ENCODE measurements around the gene PRMT5.
"Not testable (repeated sequence)": the region's sequence is repeated elsewhere in the genome, so short reads cannot be mapped to it uniquely, and the experiment has no call there.

Gene PRMT5

DNA sequence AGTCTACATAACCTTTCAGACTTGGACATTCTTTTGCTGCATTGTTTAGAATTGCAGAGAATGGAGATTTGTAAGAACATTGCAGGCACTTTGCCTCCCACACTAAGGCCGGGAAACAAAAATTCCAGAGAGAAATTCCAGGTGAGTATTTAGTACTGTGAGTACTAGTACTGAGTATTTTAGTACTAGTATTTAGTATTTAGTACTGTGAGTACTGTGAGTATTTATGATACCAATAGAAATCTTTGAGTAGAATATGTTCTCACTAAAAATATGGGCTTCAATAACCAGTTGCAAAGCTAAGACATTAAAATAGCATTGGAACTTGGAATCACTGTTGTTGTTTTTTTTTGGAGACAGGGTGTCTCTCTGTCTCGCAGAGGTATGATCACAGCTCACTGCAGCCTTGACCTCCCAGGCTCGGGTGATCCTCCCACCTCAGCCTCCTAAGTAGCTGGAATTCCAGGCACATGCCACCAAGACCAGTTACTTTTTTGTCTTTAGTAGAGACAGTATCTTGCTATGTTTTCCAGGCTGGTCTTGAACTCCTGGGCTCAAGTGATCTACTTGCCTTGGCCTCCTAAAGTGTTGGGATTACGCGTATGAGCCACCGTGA is 33.0 kb upstream of the PRMT5 start:
- Mint-ChIP-seq H3K4me1 (ENCODE audit: low read depth in 2 of 2) (peaks cover 0 to 3% of the 10 kb centered on the region in 2 donors), H3K27ac (no peak overlapping the region), H3K36me3 (ENCODE audit: insufficient read depth) (peaks cover 6% of the 10 kb centered on the region), H3K4me3 (no peak overlapping the region), H3K9me3 (no peaks in the 10 kb centered on the region), H3K27me3 (peaks cover 0 to 5% of the 10 kb centered on the region in 2 donors)
- DNase-seq (no peak), ATAC-seq (replicated peaks) (no peak)

DNA sequence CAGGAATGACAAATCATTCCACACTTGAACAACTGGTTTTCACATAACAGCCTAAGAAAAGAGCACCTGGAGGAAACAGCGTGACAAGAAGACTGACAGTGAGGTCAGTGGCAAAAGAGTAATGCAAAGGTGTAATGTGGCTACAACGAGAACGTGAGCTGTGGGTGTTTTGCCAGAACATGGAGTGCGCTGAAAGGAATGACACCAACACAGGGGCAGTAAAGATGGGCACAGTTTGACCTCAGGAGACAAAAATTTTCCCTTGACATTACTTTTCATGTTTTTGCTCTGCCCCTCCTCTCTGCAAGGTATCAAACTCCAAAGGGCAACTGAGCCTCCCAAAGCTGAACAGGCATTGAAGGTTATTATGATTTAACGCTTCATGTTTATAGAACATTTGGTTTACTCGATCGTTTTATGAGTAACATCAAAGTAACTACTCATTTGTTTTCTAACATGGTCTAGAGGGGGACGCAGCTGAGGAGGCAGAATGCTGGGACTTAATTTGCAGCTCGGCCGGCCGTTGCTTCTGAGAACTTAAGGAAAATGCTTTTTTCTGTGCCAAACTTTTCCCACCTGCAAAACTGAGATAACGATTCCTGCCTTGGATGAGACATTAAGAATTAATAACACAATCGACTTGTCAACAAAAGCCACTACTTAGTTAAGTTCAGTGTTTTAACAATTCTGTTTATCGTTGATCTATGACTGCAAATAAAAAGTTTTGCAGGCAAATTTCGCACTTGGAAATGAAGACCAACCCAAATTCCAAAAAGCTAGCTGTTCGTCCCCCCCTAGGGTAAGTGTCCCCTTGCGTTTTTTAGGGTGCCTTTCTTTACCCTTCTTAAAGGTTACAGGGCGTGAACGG is 26.8 kb upstream of the PRMT5 start:
- Mint-ChIP-seq H3K27ac (peak overlapping the region; percentile 90 to 95), H3K36me3 (ENCODE audit: insufficient read depth) (peaks cover 17% of the 10 kb centered on the region), H3K4me1 (ENCODE audit: low read depth in 2 of 2) (peaks cover 12 to 13% of the 10 kb centered on the region in 2 donors), H3K27me3 (no peaks in the 10 kb centered on the region), H3K4me3 (peak overlapping the region; percentile 90 to 92), H3K9me3 (no peaks in the 10 kb centered on the region)
- ATAC-seq (replicated peaks) (no peak), DNase-seq (no peak)

DNA sequence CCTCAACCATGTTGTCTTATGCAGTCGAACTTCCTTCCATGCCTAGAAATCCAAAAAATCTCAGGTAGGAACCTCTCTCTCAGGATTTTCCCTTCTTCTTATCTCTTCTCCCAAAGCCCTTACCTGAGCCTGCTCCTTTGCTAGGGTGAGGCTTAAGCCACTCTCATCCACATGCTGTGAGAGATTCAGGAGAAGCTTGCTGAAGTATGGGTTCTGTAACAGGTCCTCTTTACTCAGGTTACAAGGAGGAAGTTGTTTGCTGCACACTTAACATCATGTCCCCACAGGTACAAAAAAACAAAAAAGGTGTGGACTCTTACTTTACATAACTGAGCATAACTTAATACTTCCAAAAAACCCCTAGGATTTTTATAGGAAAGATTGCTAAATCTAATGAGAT is 23.2 kb upstream of the PRMT5 start:
- Mint-ChIP-seq H3K4me3 (no peak overlapping the region), H3K4me1 (ENCODE audit: low read depth in 2 of 2) (peaks cover 10 to 13% of the 10 kb centered on the region in 2 donors), H3K27me3 (no peaks in the 10 kb centered on the region), H3K36me3 (ENCODE audit: insufficient read depth) (peaks cover 27% of the 10 kb centered on the region), H3K27ac (no peak overlapping the region), H3K9me3 (no peaks in the 10 kb centered on the region)
- ATAC-seq (replicated peaks) (no peak), DNase-seq (no peak)

DNA sequence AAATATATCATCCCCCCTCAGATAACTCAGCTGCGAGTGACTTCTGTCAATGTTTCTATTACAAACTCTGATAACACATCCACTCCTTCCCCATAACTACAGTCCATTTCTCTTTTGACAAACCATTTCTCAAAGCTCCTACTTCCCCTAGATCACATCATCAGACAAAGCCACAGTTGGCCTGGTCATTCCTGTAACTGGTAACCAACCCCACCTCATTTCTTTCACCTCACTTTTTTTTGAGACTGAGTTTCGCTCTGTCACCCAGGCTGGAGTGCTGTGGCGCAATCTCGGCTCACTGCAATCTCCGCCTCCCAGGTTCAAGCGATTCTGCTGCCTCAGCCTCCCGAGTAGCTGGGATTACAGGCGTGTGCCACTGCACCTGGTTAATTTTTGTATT is 22.6 kb upstream of the PRMT5 start:
- not testable (repeated sequence) for H3K27me3 Mint-ChIP-seq; ATAC-seq (replicated peaks); H3K4me3 Mint-ChIP-seq; DNase-seq; H3K9me3 Mint-ChIP-seq
- H3K36me3 Mint-ChIP-seq (ENCODE audit: insufficient read depth) = peaks cover 27% of the 10 kb centered on the region
- H3K4me1 Mint-ChIP-seq (ENCODE audit: low read depth in 2 of 2) = peaks cover 10 to 13% of the 10 kb centered on the region in 2 donors
- peak overlapping the region in 1 of 2 donors; percentile 1 for H3K27ac Mint-ChIP-seq

DNA sequence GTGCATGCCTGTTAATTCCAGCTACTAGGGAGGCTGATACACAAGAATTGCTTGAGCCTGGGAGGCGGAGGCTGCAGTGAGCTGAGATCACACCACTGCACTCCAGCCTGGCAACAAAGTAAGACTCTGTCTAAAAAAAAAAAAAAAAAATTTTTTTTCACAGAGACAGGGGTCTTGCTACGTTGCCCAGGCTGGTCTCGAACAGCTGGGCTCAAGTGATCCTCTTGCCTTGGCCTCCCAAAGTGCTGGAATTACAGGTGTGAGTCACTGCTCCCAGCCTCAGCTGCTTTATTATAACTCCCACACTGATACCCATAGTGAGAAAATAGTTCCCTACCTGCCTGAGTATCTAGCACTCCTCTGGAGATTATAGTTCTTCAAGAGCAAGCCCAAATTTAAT is 16.5 kb upstream of the PRMT5 start:
- Mint-ChIP-seq H3K9me3 (no peaks in the 10 kb centered on the region), H3K36me3 (ENCODE audit: insufficient read depth) (peaks cover 13% of the 10 kb centered on the region)

DNA sequence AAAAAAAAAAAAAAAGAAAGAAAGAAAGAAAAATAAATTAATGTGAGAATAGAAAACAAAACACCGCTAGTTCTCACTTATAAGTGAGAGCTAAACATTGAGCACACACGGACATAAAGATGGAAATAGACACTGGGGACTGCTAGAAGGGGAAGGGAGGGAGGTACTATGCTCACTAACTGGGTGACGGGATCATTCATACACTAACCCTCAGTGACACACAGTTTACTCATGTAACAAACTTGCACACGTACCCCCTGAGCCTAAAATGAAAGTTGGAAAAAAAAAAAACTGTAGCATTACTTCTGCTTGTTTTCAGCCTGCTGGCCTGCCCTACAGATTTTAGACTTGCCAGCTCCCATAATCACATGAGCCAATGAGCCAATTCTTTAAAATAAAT is 10.5 kb upstream of the PRMT5 start:
- Mint-ChIP-seq H3K36me3 (ENCODE audit: insufficient read depth) (peaks cover 6% of the 10 kb centered on the region), H3K4me1 (ENCODE audit: low read depth in 2 of 2) (no peaks in the 10 kb centered on the region), H3K27ac (no peak overlapping the region), H3K9me3 (no peaks in the 10 kb centered on the region), H3K27me3 (no peaks in the 10 kb centered on the region), H3K4me3 (no peak overlapping the region)
- DNase-seq (no peak), ATAC-seq (replicated peaks) (no peak)

More for the DNA sequence above, 16.5 kb upstream of the PRMT5 start:
- H3K4me3 Mint-ChIP-seq = no peak overlapping the region
- no peak overlapping the region for H3K27ac Mint-ChIP-seq
- H3K27me3 Mint-ChIP-seq = no peaks in the 10 kb centered on the region
- H3K4me1 Mint-ChIP-seq (ENCODE audit: low read depth in 2 of 2) = no peaks in the 10 kb centered on the region
- DNase-seq (no peak), ATAC-seq (replicated peaks) (no peak)

DNA sequence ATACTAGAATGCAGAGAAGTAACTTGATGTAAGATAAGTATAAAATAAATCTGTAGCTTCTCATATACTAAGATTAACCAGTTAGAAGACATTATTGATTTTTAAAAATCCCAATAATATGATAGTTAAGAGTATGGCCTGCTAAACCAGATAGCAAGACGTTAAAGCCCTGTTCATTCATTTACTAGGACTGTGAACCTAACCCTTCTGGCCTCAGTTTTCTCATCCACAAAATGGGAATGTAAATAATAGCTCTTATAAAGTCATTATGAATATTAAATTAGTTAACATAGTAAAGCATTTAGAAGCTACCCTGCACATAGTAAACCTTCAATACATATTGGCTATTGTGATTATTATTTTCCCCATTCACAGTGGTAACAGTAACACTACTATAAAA is 6.0 kb upstream of the PRMT5 start:
- DNase-seq = no peak
- no peaks in the 10 kb centered on the region for H3K9me3 Mint-ChIP-seq
- H3K27ac Mint-ChIP-seq = no peak overlapping the region
- no peaks in the 10 kb centered on the region for H3K27me3 Mint-ChIP-seq
- H3K4me3 Mint-ChIP-seq = no peak overlapping the region
- no peak for ATAC-seq (replicated peaks)
- H3K36me3 Mint-ChIP-seq (ENCODE audit: insufficient read depth) = peaks cover 6% of the 10 kb centered on the region
- H3K4me1 Mint-ChIP-seq (ENCODE audit: low read depth in 2 of 2) = no peaks in the 10 kb centered on the region

DNA sequence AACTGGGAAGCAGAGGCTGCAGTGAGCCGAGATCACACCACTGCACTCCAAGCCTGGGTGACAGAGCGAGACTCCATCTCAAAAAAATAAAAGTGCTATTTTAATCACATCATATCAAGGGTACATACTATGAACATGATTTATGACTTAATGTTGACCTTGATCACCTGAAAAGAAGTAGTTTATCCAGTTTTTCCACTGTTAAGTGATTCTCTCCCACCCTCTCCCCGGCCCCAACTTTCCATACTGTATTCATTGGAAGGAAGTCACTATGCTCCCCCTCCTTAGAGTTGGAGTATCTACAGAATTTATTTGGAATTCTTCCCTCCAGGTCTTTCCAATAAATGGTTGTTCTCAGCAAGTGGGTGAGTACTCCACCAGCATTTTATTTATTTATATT is 3.0 kb upstream of the PRMT5 start:
- Mint-ChIP-seq H3K4me1 (ENCODE audit: low read depth in 2 of 2) (peaks cover 0 to 8% of the 10 kb centered on the region in 2 donors), H3K27ac (no peak overlapping the region), H3K36me3 (ENCODE audit: insufficient read depth) (peaks cover 6% of the 10 kb centered on the region), H3K9me3 (no peaks in the 10 kb centered on the region), H3K4me3 (no peak overlapping the region), H3K27me3 (no peaks in the 10 kb centered on the region)
- ATAC-seq (replicated peaks) (no peak), DNase-seq (no peak)

DNA sequence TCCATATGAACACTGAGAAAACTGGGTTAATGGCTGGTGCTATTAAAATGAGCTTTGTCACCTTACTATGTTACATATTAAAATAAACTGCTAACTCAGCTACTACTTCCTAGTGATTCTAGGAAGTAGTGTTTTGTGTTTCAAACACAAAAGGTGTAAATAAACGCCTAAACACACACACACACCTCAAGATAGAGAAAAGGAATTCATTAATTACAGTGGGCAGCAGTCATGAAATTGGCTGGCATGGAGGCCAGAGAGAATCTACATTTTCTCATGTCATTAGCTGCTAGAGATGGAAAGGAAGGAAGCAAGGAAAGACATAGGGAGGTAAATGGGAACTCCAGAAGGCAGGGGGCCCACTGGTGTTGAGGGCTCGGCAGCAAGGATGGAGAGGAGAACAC is 787 bp upstream of the PRMT5 start:
- peaks cover 5 to 17% of the 10 kb centered on the region in 2 donors for H3K4me1 Mint-ChIP-seq (ENCODE audit: low read depth in 2 of 2)
- ATAC-seq (replicated peaks) = peak; percentile 11
- no peak overlapping the region for H3K27ac Mint-ChIP-seq
- no peaks in the 10 kb centered on the region for H3K9me3 Mint-ChIP-seq
- no peak overlapping the region for H3K4me3 Mint-ChIP-seq
- no peaks in the 10 kb centered on the region for H3K27me3 Mint-ChIP-seq
- no peak for DNase-seq
- peaks cover 11% of the 10 kb centered on the region for H3K36me3 Mint-ChIP-seq (ENCODE audit: insufficient read depth)

DNA sequence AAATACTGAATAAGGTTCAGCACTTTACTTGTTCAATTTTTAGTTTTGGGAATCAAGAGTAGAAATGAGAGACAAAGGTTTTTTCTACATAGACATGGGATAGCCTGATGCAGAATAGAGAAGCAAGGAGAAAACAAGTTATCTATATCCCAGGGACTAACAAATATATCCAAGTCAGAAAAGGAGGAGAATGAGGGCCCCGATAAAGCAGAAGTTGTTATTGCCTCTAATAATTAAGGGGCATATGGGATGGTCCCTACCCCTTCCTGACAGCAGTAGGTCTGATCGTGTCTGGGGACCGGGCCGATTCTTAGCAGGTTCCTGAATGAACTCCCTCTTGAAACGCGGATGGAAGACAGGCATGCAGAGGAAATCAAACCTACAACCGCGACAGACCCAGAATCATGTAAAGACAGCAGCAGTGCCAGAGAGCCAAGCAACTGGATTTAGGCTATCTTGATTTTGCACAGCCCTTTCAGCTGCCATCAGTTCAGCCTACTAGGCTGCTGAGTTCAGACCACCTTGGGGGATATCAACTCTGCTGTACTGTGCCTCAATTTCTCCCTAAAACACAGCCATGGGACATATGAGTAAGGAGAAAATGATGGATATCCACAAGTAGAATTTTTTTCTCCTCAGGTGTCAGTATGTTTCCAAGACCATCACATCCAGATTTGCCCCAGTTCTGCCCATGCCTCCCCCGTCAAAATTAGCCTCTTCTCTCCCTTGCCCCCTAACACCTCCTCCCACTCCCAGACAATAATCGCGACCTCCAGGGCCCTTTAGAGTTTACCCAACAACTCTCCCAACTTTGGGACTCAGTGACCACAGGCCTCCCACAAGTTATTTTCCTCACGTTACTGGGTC is 706 bp downstream of the PRMT5 start:
- H3K4me1 Mint-ChIP-seq (ENCODE audit: low read depth in 2 of 2) = peaks cover 5 to 20% of the 10 kb centered on the region in 2 donors
- H3K36me3 Mint-ChIP-seq (ENCODE audit: insufficient read depth) = peaks cover 16% of the 10 kb centered on the region
- no peak overlapping the region for H3K4me3 Mint-ChIP-seq
- H3K9me3 Mint-ChIP-seq = no peaks in the 10 kb centered on the region
- DNase-seq (no peak), ATAC-seq (replicated peaks) (no peak)
- no peaks in the 10 kb centered on the region for H3K27me3 Mint-ChIP-seq
- no peak overlapping the region for H3K27ac Mint-ChIP-seq

DNA sequence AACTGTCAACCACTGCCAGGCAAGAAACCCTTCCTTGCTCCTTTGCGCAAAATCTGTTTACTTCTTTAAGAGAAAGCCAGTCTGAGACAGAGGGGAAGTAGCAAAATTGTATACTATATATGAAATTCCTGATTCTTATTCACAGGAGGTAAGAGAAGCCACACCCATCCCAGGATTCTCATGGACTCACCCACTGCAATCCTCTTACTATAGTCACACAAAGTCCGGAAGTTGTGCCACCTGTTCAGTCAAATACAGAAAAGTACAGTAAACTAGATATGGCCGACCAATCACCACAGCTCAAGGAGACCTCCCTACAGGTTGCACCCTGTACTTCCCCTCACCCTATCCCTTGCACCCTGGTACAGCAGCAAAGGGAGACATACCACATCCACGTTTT is 2.9 kb downstream of the PRMT5 start:
- ATAC-seq (replicated peaks) = no peak
- no peak for DNase-seq
- Mint-ChIP-seq H3K36me3 (ENCODE audit: insufficient read depth) (peaks cover 20% of the 10 kb centered on the region), H3K4me3 (no peak overlapping the region), H3K4me1 (ENCODE audit: low read depth in 2 of 2) (peaks cover 5 to 20% of the 10 kb centered on the region in 2 donors), H3K27me3 (no peaks in the 10 kb centered on the region), H3K9me3 (no peaks in the 10 kb centered on the region), H3K27ac (no peak overlapping the region)

DNA sequence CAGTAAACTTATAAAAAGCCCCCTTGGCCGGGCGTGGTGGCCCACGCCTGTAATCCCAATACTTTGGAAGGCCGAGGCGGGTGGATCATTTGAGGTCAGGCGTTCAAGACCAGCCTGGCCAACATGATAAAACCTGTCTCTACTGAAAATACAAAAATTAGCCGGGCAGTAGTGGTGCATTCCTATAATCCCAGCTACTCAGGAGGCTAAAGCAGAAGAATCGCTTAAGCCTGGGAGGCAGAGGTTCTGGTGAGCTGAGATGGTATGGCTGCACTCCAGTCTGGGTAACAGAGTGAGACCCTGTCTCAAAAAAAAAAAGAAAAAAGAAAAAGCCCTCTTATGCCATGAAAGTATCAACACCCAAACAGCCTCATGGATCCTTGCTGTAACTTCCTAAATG is 3.7 kb downstream of the PRMT5 start:
- ATAC-seq (replicated peaks) = no peak
- Mint-ChIP-seq H3K27ac (no peak overlapping the region), H3K36me3 (ENCODE audit: insufficient read depth) (peaks cover 20% of the 10 kb centered on the region)

DNA sequence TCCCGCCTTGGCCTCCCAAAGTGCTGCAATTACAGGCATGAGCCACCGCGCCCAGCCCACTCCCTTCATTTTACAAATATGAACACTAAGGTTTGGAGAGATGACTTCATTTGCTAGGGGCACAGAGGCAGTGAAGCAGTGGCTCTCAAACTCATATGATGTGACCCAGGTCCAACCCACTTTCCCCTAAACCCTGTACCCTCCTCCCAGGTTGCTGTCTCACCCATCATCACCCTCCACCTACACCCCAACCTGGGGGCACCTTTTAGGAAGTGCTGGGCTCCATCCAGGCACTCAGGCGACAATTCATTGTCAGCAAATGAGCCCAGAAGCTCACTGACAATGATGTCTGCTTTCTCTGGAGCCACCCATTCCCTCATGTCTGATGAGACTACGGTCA is 5.4 kb downstream of the PRMT5 start:
- H3K9me3 Mint-ChIP-seq = no peaks in the 10 kb centered on the region
- ATAC-seq (replicated peaks) (no peak), DNase-seq (no peak)
- no peak overlapping the region for H3K4me3 Mint-ChIP-seq
- H3K36me3 Mint-ChIP-seq (ENCODE audit: insufficient read depth) = peaks cover 31% of the 10 kb centered on the region
- H3K4me1 Mint-ChIP-seq (ENCODE audit: low read depth in 2 of 2) = peaks cover 14 to 24% of the 10 kb centered on the region in 2 donors
- no peak overlapping the region for H3K27ac Mint-ChIP-seq
- no peaks in the 10 kb centered on the region for H3K27me3 Mint-ChIP-seq

More for the DNA sequence above, 3.7 kb downstream of the PRMT5 start:
- Mint-ChIP-seq H3K27me3 (no peaks in the 10 kb centered on the region), H3K4me1 (ENCODE audit: low read depth in 2 of 2) (peaks cover 5 to 20% of the 10 kb centered on the region in 2 donors), H3K4me3 (no peak overlapping the region), H3K9me3 (no peaks in the 10 kb centered on the region)
- DNase-seq = no peak
